Dedifferentiated amniotic fluid mesenchymal stem cell (primary cell): ENCODE results near the gene NPAS3.

Experiments
- DNase-seq: peaks from one replicate; pipeline ENCODE4 v3.0.0-alpha.2; 2016; ENCODE audit errors: extremely low spot score

Gene NPAS3

DNA sequence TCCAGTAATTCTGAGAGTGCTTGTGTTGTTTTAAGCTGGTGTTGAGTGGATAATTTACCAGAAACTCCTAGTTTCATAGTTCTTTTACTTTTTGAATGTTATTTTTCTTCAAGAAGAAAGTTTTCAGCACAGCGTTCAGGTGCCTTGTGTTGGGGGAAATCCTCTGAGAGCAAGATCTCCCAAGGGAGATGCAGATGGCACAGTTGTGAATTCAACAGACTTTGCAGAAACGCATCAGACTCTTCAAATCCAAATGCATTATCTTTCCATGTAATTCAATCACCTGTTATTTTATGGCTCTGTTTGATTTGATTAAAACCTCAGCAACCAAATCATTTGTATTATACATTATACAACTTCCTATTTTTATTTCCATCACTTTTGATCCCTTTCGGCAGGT lies 572.3 kb downstream of the NPAS3 start:
- no peak for DNase-seq

DNA sequence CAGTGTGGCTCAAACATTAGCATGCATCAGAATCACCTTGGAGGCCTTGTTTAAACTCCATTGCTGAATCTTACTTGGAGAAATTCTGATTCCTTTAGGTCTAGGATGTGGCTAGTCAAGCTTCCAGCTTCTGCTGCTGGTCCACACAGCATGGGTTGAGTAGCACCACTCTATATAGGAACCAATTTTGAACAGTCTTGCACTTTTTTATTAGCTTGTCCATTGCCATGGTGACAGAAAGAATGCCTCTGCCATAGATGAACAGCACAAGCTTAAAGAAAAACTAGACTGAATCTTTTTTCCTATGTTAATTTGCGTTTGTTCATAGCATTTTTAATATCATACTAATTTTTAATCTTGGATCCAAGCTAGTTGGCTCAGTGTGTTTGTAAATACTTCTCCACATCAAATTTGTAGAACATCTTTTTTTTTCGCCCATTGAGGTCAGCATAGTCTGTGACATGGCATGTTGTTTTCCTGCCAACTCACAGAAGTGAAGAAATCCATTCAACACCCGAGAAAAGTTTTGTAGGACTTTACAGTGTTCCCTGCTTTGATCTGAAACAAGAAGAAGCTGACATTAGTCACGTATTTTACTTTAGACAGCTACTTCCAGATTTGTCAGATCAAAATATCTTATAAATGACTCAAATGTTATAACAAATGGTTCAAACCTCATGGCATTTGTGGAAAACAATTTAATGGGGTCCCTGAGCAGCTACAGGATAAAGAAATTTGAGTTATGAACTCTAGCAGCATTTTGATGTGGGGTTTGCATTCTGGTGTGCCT lies 573.4 kb downstream of the NPAS3 start:
- no peak for DNase-seq

DNA sequence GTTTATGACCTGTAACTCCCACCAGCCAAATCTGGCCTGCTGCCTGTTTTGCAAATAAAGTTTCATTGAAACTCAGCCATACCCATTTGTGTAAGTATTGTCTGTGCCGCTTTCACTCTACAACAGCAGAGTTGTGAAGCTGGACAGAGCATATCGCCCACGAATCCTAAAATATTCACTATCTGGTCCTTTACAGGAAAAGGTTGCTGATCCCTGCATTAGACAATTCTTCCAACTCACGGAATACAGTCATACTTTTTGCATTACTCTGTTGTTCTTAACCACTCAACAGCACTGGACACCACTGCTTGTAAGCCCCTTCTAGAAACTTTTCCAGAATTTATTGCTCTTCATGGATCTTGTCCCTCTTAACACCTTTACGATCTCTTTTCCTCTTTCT lies 576.8 kb downstream of the NPAS3 start:
- DNase-seq, result no peak

DNA sequence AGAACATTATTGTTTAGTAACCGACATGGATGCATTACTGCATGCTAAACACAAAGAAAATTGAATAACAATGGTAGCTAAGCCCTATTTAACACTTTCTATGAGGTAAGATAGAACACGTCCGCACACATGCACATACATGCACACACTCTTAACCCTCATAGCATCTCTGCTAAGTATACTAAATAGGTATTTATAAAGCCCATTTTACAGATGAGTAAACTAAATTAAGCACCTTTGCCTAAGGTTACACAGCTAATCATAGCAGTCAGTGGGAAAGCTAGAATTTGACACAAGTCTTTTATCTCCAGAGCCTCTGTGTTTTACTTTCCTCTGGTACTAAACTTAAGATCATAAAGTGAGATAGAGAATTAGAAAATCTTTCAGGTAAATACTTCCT lies 577.2 kb downstream of the NPAS3 start:
- no peak for DNase-seq

DNA sequence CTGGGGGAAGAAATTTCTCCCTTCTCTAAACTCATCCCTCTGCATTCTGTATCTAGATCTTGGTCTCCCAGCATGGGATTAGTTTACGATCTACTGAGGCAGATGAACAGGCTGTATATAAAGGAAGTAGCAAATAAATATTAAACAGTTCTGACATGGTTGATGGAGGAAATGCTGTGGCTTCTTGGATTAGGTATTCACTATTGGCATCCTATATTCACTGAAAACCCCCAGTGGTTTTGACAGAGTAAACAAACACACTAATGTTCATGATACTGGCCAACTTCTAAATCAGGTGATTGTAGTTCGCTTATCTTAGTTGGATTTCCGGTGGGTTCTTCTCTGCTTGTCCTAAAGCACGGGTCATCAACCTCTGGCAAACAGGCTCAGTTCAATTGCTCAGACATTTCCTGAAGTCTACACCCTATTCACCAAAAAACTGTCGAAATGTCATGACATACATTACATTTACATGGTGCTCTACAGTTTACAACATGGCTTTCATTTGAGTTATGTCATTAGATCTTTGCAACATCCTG lies 578.3 kb downstream of the NPAS3 start:
- DNase-seq, result no peak

DNA sequence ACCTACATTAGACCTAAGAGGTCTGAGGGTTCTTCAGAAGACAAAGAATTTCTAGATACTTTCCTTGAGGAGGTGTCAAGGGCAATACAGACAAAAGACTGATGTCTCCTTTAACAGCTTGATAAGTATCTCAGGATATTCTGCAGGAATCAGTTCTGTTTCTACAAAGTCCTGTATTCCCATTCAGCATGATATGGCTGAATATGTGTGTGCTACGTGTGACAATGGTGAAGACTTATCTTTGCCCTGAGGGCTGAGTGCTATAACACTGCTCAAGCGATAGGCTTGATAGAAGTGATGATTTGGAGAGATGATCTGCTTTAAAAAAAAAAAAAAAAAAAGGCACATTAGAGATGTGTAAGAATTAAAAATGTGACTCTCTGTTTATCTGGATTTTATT lies 582.5 kb downstream of the NPAS3 start:
- DNase-seq, result no peak

DNA sequence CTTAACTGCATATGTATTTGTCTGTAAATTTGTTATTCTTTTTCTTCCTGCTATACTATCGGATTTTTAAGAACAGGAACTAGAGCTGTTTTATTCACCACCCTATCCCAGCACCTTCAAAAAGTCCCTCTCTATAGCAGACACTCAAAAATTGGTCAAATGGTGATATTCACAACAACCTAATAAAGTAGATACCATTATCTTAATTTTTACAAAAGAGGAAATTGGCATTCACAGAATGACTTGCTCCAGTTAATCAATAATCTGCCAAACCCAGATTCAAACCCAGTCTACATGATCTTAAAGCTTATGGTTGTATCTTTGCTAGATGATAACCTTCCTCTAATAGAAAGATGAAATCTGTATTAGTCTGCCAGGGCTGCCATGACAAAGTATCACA lies 585.6 kb downstream of the NPAS3 start:
- no peak for DNase-seq

DNA sequence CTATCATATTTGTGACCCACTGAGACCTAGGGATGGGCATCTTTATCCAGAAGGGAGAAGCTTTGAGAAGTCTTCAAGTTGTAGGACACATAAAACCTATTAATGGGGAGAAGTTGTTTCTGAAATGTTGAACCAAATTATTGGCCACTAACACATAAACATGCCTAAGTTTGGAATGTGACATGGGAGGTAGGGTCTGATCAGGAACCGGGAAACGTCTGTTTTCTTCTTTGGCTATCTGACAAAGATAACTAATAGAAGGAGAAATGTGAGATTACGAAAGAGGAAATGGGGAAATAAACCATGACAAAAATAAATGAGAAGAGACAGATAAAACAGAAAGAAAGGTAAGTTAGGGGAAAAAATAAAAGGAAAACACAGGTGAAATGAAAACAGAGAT lies 586.9 kb downstream of the NPAS3 start:
- DNase-seq, result no peak

DNA sequence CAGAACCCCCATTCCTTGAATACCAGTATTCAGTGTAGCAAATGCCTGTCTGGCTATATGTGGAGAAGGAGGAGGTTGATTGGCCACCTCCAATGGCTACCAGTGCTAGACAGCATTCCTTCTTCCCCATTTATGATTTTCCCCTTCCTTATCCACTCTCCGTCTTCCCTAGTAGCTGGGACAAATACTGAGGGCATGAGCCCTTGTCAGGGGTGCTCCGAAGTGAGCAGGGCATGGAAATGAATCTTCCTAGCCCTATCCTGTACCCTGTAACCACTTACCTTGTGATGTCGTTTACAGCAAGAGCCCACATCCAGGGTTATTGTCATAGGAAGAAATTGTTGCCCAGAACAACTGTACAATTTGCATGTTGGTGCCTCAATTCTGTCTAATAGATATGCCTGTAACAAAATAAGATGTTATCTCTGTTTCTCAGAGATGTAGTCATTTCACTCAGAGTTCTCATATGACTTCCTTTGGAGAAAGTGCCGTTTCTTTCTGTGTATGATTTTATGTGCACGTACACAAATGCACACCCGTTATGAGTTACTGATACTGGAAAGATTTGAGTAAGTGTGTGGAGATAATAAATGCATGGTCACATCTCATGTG lies 588.5 kb downstream of the NPAS3 start:
- DNase-seq, result no peak

DNA sequence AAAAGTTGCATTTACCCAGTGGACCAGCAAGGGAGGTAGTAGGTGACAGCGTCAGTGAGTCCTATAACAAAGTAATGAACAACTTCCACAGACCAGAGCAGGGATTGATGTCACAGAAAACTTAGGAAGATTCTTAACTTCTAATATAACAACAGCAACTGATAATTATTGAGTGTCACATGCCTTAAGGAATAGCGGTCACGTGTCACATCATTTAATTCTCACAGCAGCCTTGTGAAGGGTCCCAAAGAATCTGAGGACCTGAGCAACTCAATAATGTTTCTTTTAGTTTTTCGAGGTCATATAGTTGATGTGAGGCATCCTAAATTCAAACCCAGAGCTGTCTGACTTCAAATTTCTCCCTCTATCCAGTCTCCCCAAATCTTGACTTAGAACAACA lies 590.0 kb downstream of the NPAS3 start:
- DNase-seq, result no peak

DNA sequence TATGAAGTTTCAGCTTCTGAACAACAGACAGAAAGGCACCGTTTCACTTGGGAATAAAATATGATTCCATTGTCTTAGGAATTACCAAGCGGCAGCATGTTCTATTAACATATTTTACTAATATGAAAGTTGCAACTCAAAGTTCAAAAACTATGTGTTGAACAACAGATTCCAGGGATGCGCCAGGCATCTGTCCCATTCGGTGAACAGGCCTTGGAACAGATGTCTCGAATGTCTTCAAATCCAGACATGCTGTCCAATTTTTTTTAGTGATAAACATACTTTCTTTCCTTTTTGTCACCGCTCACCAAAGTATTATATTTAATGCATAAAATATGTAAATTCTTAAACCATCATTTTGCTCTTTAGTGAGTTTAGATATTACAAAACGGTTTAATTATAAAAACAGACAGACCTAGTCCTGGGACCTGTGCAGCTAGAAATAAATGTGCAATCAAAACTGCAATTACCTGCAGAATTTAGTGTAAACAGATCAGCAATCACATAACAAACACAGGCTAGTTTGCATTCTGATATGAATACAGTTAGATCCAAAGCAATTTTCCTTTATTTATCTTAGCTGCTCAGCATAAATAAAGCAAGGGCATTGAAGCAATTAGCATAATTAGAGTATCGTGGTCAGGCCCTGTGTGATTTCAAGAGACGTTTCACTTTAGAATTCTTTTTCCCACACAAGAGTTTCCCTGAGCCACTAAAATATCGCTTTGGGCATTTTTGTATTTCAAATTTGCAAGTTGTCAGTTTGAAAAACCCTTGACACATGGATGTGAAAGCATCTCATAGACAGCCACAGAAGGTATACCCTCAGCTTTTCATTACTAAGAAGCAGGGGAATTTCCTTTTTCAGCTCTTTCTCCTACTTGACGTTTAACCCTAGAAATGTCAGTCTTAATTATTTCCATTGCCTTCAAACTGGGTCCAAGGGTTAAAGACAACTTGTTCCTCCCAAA lies 591.4 kb downstream of the NPAS3 start:
- no peak for DNase-seq

DNA sequence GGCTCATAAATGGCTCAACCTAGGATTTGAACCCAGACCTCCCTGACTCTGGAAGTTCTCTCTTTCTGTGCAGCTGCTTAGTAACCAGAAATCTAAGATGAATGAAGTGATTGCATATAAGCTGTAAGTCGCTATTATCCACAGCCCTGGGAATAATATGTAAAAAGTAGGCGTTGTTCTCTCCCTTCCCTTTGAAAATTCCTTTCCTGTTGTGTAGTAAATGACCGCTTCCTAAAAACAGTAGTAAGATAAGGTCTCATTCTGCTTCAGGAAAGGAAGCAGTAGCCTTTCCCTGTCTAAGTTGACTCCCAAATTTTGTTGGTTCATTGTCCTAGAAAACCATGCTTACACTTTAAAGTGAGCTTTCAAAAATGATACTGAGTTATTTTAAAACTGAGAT lies 593.9 kb downstream of the NPAS3 start:
- DNase-seq, result no peak

DNA sequence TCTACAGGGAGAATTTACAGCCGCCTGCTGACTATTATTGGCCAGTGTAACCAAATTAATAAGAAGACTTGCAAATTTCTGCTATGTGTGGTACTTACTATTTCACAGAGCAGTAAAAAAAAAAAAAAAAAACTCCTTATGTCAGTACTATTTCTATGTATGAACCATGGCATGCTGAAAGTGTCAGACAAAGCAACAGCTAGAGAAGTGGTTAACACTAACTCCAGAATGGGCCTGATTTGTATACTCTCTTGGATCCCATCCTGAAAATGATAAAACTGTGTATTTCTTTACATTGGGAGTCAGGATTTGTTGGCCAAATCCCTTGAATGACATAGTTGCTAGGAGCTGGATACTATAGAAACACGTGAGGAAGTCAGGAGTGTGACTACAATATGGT lies 595.4 kb downstream of the NPAS3 start:
- DNase-seq, result no peak

DNA sequence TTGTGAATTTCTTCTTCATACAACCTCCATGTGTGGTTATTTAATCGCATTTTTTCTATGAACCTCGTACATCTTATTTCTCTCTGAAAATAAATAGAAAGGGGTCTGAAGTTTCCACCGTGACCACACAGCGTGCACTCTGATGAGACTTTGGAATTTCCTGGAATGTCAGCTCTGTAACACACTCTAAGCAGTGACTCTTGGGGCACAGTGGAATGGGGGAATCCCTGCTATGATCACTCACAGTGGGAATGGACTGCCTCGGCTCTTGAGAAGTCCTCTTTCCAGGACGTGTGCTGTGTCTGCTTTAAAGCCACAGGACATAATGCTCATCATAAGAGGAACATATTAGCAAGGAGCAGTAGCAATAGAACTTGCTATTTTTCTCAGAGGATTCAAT lies 596.0 kb downstream of the NPAS3 start:
- DNase-seq, result no peak

DNA sequence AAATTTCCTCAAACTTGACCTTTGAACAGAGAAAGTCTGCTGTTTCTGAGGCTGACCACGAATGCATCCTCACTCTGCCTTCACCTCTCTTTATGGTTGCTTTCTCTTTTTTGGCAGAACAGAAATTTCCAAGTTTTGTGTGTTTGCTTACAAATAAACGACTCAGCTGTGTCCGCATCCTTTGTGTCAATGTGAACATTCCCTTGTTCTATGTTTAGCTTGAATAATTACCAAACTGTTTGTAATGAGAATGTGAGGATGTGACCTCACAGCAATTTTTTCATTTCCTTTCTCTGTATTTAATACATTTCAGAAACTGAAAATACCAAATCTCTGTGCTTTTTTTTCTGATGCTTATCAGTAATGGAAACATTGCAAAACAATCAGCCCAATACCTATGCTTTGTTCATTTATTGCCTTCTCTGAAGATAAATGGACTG lies 601.3 kb downstream of the NPAS3 start:
- DNase-seq, result no peak

DNA sequence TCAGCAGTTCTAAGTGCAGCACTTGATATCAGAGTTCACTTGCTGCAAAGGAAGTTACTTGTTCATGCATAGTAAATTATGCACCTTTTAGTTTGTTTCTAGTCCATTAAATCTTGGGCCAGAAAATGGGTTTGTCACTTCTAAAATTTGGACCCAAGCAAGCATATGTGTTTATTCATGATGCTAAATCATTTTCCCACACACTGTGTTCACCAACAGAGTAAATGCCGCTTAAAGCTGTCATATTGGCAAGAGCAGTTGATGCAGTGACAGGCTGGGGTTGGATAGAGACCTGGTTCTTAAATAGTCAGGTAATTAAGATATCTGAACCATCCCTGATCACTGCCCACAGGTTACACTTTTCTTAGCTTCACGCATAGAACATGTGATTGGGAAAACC lies 602.5 kb downstream of the NPAS3 start:
- DNase-seq, result no peak

DNA sequence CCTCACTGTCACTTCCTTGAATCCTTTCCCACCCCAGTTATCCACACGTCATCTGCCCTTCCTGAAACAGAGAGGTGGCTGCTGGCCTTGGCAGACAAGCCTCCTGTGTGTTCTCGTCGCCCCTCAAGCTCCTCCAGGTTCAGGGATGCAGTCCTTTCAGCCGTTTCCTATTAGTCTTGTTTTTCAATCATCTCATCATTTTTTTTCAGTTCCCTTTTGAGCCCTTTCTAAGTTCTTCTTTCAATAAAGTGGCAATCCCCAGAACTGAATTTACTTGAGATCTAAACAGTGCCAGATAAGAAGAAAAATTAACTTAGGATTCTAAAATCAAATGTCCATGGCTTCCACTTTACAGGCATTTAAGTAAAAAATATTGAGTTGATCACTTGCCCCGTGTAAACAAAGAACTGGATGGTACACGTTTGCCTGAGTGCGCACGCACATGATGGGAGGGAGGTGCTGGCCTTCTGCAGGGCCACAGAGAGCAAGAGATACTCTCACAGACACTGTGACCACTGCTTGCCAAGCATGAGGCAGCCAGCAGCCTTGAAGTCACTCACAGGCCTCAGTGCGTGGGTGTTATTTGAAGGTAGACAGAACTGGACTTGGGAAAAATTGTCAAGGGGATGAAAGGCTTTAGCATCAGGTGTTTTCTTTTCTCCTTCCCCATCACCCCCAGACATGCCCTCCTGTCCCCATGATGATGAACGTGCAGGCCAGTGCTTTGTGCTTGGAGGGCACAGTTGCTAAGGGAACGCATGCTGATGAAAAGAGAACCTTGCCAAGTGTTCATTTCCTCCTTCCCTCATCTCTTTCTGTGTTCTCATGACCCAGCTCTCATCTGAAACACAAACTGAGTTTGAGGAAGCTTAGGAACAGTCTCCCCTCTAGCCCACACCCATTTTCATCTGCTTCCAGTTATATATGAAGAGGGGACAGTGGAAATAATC lies 603.9 kb downstream of the NPAS3 start:
- no peak for DNase-seq

DNA sequence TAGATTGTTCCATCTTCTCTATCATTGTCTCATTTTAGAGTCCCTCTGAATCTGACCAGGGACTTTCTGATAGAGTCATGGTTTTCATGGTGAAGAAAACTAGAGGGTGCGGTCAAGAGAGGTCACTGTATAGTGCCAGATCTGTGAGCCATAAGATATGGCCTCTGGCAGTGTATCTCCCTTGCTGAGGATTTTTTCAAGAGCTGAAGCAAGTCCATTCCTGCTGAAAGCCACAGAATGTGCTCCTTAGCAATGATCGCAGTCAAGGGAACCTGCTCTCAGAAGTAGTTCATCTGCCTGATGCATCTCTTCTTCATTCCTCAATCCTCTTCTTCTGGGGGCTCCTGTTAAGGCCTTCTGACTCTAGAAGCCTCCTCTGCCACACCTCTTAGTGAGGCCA lies 607.0 kb downstream of the NPAS3 start:
- DNase-seq, result no peak

DNA sequence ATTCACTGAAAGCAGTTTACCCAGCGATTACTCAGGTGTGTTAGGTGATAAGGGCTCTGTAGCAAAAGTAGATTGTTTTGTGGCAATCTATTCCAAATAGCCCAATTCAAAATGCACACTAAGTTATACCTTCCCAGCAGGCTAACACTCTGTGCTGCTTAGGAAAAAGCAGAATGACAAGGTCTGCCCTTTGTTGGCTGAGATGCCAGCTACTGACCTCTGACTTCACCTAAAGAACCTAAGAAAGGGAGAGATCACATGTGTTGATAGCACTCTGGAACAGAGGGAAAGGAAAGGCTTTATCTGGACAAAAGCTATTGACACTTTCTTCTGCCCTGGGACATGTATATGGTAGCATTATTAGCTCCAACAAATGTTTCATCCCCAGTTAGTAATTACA lies 609.9 kb downstream of the NPAS3 start:
- DNase-seq, result no peak

DNA sequence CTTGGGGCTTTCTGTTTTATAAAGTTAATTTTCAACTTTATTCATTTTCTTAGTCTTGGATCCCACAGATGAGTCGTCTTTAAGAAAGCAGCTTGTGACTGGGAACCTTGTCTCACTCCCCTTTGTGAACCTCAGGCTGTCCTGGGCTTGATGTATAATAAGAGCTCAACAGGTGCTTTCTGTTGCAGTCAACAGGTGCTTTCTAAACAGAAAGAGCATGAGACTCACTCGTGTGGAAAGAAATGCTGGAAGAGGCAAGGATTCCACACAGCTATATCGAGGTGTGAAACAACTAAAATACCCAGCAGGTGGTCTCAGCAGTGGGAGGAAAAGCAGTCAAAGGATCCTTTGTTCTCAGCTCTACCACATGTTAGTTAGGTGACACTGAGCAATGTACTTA lies 613.3 kb downstream of the NPAS3 start:
- no peak for DNase-seq

DNA sequence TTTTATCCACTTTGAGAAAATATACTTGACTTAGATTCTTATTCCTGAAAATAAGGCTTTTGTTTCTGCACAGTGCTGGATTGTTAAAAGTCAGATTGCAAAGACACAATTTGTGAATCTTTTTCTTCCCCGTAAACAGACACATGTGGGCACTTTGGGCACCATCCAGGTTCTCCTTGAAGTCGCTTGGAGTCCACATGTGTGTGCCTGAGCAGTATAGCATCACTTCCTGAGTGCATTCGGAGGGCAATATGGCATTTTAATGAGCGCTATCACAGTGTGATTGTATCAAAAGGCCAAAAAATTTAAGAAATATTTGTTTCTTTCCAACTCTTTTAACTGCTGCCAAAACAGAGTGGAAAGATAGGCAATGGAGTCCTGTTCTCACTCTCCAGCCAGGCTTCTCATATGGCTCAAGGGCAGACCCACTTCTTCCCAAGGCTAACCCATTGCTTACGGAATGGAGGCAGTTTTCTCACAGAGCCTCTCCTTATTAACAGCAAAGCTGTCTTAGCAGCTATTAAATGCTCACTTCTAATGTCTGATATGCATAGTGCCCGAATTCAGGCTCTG lies 615.1 kb downstream of the NPAS3 start:
- DNase-seq, result no peak
